ENCODE measurements around the gene AP1B1.

- TF ChIP-seq EZH2 (IDR thresholded peaks at IDR 0.05; ENCODE audit: low read length) (no peak), CTCF (optimal IDR thresholded peaks at IDR 0.05 in 1 of 3, IDR thresholded peaks at IDR 0.05 in 1 of 3, conservative IDR thresholded peaks at IDR 0.05 in 1 of 3; ENCODE audit: extremely low read depth in 1 of 3, insufficient read depth in 2 of 3, low read length in 3 of 3) (no peak)
Observed at GRCh38 chr22:29335656-29336055, 52.7 kb downstream of the AP1B1 start.

All from keratinocyte (primary cell).